Measurements from ENCODE around the gene SCUBE1.

GRCh38 chr22:43172191-43172590 lies 171.0 kb downstream of the SCUBE1 start:
- TF ChIP-seq CTCF (IDR thresholded peaks at IDR 0.05) = no peak
- no peak for TF ChIP-seq POLR2A (IDR thresholded peaks at IDR 0.05)
